Measurements from ENCODE around the gene ENKUR. TPM values are rescaled to one million over a fixed set of nuclear protein-coding genes. Genes with fewer than 3 reads are reported as not detected.

Gene ENKUR
- total RNA-seq, 2 experiments from 2014 or later, result not detected

GRCh38 chr10:24988831-24989640, 26.9 kb downstream of the ENKUR start:
- no peaks in the 10 kb centered on the region for H3K4me1 Mint-ChIP-seq (ENCODE audit: low read depth)
- Histone ChIP-seq H3K4me3 (ENCODE audit: low read length) (no peak overlapping the region), H3K9me3 (ENCODE audit: control insufficient read depth in 1 of 2, insufficient read depth in 1 of 2, low read length in 2 of 2) (no peaks in the 10 kb centered on the region), H3K27ac (ENCODE audit: low read depth in 1 of 2, low read length in 2 of 2) (no peak overlapping the region), H3K27me3 (ENCODE audit: control insufficient read depth in 1 of 2, insufficient read depth in 2 of 2, low read length in 2 of 2) (no peaks in the 10 kb centered on the region), H3K4me1 (ENCODE audit: insufficient read depth, low read length) (no peaks in the 10 kb centered on the region), H3K36me3 (ENCODE audit: insufficient read depth, low read length) (no peaks in the 10 kb centered on the region)
- H3K4me3 Mint-ChIP-seq, result no peak overlapping the region
- H3K27ac Mint-ChIP-seq, result no peak overlapping the region
- H3K36me3 Mint-ChIP-seq (ENCODE audit: low read depth), result no peaks in the 10 kb centered on the region
- H3K27me3 Mint-ChIP-seq, result peaks cover 3% of the 10 kb centered on the region
- ChIA-PET CTCF (no interaction called here), POLR2A (interaction anchor here (0.7 kb wide), 1 partner anchor 366 kb away, joined by 4 read pairs; no protein-coding TSS in a partner anchor)
- DNase-seq (no peak), ATAC-seq (ENCODE audit: poor library complexity) (no peak)
- no peaks in the 10 kb centered on the region for H3K9me3 Mint-ChIP-seq
- intact Hi-C loops (cut with DNase I, micrococcal nuclease), result loop anchor here in 1 of 2 experiments (5.0 kb wide), 1 partner anchor 93 kb away; no protein-coding TSS in a partner anchor
- TF ChIP-seq CTCF (IDR thresholded peaks at IDR 0.05), result no peak

- H3K4me1 Mint-ChIP-seq (ENCODE audit: low read depth), result peaks cover 13% of the 10 kb centered on the region
- no peaks in the 10 kb centered on the region for H3K9me3 Mint-ChIP-seq
- H3K4me3 Mint-ChIP-seq, result no peak overlapping the region
- no peak overlapping the region for H3K27ac Mint-ChIP-seq
- no peaks in the 10 kb centered on the region for H3K27me3 Mint-ChIP-seq
- Histone ChIP-seq H3K36me3 (ENCODE audit: insufficient read depth, low read length) (no peaks in the 10 kb centered on the region), H3K27me3 (ENCODE audit: control insufficient read depth in 1 of 2, insufficient read depth in 2 of 2, low read length in 2 of 2) (no peaks in the 10 kb centered on the region), H3K27ac (ENCODE audit: low read depth in 1 of 2, low read length in 2 of 2) (no peak overlapping the region), H3K4me3 (ENCODE audit: low read length) (no peak overlapping the region), H3K4me1 (ENCODE audit: insufficient read depth, low read length) (no peaks in the 10 kb centered on the region), H3K9me3 (ENCODE audit: control insufficient read depth in 1 of 2, insufficient read depth in 1 of 2, low read length in 2 of 2) (no peaks in the 10 kb centered on the region)
- no peaks in the 10 kb centered on the region for H3K36me3 Mint-ChIP-seq (ENCODE audit: low read depth)
- CTCF ChIA-PET, result no interaction called here
- TF ChIP-seq CTCF (IDR thresholded peaks at IDR 0.05), result no peak
- DNase-seq (no peak), ATAC-seq (ENCODE audit: poor library complexity) (no peak)
- intact Hi-C loops (cut with DNase I, micrococcal nuclease), result loop anchor here in 1 of 2 experiments (5.0 kb wide), 1 partner anchor 97 kb away; no protein-coding TSS in a partner anchor
- POLR2A ChIA-PET, result no interaction called here
Measured at GRCh38 chr10:24984906-24985305, 31.1 kb downstream of the ENKUR start.

GRCh38 chr10:24983946-24984345, 32.0 kb downstream of the ENKUR start:
- H3K4me3 ChIP-seq (ENCODE audit: low read length), result no peak overlapping the region
- no peaks in the 10 kb centered on the region for H3K9me3 ChIP-seq (ENCODE audit: control insufficient read depth in 1 of 2, insufficient read depth in 1 of 2, low read length in 2 of 2)
- H3K36me3 ChIP-seq (ENCODE audit: insufficient read depth, low read length), result no peaks in the 10 kb centered on the region
- no peak for TF ChIP-seq CTCF (IDR thresholded peaks at IDR 0.05)
- Mint-ChIP-seq H3K36me3 (ENCODE audit: low read depth) (no peaks in the 10 kb centered on the region), H3K4me3 (no peak overlapping the region), H3K4me1 (ENCODE audit: low read depth) (peaks cover 13% of the 10 kb centered on the region), H3K27ac (no peak overlapping the region), H3K27me3 (no peaks in the 10 kb centered on the region), H3K9me3 (no peaks in the 10 kb centered on the region)
- H3K27me3 ChIP-seq (ENCODE audit: control insufficient read depth in 1 of 2, insufficient read depth in 2 of 2, low read length in 2 of 2), result no peaks in the 10 kb centered on the region
- H3K27ac ChIP-seq (ENCODE audit: low read depth in 1 of 2, low read length in 2 of 2), result no peak overlapping the region
- intact Hi-C loops (cut with DNase I, micrococcal nuclease), result no loop called here
- CTCF ChIA-PET, result no interaction called here
- ATAC-seq (ENCODE audit: poor library complexity) (no peak), DNase-seq (no peak)
- POLR2A ChIA-PET, result no interaction called here
- H3K4me1 ChIP-seq (ENCODE audit: insufficient read depth, low read length), result no peaks in the 10 kb centered on the region

Measured in CD4-positive, alpha-beta T cell (primary cell).